GM19240 (cell line): ENCODE measurements around the gene AZU1.
"Not testable (repeated sequence)": the region's sequence is repeated elsewhere in the genome, so short reads cannot be mapped to it uniquely, and the experiment has no call there.

ENCODE experiments used
- DNase-seq: peaks from one replicate; pipeline ENCODE4 v3.0.0; 2011; ENCODE audit warnings: low spot score; ENCODE audit not compliant: insufficient read length

Gene AZU1

GRCh38 chr19:827314-827709 is 325 bp upstream of the AZU1 start:
- no peak for DNase-seq

- no peak for DNase-seq
These were observed 1.6 kb downstream of the AZU1 start for GRCh38 chr19:829129-829758.

- no peak for DNase-seq
These were observed 4.1 kb downstream of the AZU1 start for GRCh38 chr19:831407-832369.

GRCh38 chr19:834216-834615 is 6.6 kb downstream of the AZU1 start:
- DNase-seq: no peak

DNA sequence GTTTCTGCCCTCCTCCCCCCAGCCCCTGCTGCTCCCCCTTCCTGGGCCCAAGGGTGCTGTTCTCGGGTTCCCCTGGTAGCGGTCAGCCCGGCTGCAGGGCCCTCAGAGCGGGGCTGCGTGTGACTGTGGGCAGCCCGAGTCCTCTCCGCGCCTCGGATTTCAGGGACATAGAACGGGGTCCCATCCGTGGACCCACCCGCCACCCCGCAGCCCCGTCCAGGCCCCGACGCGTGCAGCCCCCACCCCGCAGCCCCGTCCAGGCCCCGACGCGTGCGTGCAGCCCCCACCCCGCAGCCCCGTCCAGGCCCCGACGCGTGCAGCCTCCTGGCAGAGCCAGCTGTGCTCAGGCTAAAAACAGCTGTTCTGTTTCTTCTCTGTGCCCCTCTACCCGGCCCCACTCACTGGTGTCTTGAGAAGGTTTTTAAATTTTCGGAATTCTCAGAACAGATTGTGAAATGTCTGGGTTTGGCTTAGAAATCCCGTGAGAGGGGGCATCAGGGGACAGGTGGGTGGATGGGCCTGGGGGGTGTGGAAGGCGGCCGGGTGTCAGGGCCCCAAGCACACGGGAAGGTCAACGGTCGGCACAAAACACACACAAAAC is 7.7 kb downstream of the AZU1 start:
- no peak for DNase-seq

GRCh38 chr19:840519-841206 is 13.0 kb downstream of the AZU1 start, which contains the start of gene PRTN3:
Gene PRTN3 (plus strand): TSS chr19:840999. CDS start chr19:841009, 10 bp downstream.
- DNase-seq: no peak

- not testable (repeated sequence) for DNase-seq
These were observed 15.2 kb downstream of the AZU1 start for GRCh38 chr19:842802-843179.

DNA sequence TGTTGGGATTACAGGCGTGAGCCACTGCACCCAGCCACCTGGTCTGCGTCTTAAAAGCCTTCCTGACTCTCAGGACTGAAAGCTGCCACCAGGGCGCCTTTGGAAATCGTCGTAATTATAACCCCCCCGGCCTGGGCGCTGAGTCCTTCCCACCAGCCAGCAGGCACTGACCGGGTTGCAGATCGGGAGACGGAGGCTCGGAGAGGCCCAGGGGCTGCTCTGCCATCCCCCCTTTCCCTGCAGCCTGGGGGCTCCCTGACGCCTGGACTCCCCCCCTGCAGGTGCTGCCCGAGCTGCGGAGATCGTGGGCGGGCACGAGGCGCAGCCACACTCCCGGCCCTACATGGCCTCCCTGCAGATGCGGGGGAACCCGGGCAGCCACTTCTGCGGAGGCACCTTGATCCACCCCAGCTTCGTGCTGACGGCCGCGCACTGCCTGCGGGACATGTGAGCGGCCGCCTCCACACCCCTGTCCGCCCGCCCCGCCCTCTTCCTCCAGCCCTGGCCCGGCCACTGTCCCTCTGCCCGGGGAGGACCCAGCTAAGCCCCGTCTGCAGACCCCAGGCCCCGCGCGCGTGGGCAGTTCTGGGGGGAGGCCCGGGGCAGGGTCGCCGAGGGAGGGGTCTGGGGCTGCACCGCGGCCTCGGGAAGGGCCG is 15.7 kb downstream of the AZU1 start:
- DNase-seq: no peak

DNA sequence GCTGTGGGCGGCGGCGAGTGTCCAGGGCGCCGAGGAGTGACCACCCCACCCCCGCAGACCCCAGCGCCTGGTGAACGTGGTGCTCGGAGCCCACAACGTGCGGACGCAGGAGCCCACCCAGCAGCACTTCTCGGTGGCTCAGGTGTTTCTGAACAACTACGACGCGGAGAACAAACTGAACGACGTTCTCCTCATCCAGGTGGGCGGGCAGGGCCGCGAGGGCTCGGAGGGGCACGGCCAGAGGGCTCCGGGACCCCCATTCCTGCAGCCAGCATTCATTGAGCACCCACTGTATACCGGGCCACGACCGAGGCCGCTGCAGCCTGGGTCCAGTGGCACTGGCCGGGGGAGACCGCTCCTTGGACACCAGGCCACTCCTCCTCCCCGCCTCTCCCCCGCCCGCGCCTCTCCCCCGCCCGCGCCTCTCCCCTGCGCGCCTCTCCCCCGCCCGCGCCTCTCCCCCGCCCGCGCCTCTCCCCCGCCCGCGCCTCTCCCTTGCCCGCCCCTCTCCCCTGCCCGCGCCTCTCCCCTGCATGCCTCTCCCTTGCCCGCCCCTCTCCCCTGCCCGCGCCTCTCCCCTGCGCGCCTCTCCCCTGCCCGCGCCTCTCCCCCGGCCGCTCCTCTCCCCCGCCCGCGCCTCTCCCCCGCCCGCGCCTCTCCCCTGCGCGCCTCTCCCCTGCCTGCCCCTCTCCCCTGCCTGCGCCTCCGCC is 16.4 kb downstream of the AZU1 start:
- no peak for DNase-seq

GRCh38 chr19:844546-844971 is 16.9 kb downstream of the AZU1 start:
- no peak for DNase-seq

DNA sequence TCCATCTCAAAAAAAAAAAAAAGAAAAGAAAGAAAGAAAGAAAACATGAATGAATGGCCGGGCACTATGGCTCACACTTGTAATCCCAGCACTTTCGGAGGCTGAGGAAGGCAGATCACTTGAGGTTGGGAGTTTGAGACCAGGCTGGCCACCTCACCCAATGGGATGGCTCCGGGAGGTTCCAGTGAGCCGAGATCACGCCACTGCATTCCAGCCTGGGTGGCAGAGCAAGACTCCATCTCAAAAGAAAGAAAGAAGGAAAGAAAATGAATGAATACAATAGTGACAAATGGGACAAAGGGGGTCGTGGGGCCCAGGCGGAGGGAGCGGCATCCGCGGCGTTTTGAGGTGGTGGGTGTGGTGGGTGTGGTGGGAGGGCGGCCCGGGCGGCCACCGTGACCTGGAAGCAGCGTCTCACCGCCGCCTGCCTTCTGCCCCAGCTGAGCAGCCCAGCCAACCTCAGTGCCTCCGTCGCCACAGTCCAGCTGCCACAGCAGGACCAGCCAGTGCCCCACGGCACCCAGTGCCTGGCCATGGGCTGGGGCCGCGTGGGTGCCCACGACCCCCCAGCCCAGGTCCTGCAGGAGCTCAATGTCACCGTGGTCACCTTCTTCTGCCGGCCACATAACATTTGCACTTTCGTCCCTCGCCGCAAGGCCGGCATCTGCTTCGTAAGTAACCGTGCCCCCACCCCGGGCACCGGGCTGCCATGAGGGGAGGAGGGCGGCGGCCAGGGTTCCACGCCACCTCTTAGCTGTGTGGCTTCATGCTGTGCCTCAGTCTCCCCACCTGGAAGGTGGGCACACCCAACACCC is 18.3 kb downstream of the AZU1 start:
- no peak for DNase-seq

- DNase-seq: no peak
These were observed 20.8 kb downstream of the AZU1 start for GRCh38 chr19:848386-848921.

GRCh38 chr19:849195-849594 is 21.6 kb downstream of the AZU1 start:
- DNase-seq: not testable (repeated sequence)

GRCh38 chr19:850221-850978 is 22.8 kb downstream of the AZU1 start:
- no peak for DNase-seq

- DNase-seq: no peak
These were observed 23.3 kb downstream of the AZU1 start for GRCh38 chr19:850979-851335.

DNA sequence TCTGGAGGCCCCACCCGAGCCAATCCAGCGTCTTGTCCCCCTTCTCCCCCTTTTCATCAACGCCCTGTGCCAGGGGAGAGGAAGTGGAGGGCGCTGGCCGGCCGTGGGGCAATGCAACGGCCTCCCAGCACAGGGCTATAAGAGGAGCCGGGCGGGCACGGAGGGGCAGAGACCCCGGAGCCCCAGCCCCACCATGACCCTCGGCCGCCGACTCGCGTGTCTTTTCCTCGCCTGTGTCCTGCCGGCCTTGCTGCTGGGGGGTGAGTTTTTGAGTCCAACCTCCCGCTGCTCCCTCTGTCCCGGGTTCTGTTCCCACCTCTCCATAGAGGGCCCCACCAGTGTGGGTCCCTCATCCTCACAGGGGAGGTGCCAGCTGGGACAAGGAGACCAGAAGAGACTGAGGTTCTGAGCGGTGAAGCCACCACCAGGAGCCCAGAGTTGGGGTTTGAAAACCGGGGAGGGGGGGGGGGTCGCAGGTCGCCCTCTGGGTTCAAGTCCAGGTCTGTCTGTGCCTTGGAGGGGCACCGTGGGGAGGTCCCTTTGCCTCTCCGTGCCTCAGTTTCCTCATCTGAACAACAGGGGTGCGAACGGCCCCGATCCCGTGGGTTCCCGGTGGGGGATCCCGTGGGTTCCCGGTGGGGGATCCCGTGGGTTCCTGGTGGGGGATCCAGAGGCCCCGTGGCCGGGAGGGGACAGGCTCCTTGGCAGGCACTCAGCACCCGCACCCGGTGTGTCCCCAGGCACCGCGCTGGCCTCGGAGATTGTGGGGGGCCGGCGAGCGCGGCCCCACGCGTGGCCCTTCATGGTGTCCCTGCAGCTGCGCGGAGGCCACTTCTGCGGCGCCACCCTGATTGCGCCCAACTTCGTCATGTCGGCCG is 24.7 kb downstream of the AZU1 start, which contains the start of gene ELANE:
Gene ELANE, plus strand, starts transcription at position 168 of the 878 bp plus-strand sequence. Its CDS starts 26 bp downstream, at position 194.
- no peak for DNase-seq

DNA sequence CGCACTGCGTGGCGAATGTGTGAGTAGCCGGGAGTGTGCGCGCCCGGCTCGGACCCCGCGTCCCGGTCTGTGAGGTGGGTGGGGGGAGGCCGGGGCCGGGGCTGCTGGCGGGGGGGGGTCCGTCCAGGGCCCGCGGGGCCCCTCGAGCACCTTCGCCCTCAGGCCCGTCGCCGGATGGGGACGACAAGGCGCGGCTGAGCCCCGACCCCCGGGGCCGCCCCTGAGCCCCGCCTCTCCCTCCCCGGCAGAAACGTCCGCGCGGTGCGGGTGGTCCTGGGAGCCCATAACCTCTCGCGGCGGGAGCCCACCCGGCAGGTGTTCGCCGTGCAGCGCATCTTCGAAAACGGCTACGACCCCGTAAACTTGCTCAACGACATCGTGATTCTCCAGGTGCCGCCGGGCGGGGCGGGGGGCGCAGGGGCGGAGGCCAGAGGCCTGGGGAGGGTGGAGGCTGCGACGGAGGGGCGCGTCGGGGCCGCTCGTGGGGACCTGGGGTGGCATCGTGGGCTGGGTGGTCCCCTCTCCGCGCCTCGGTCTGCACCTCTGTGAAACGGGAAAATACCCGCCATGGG is 25.5 kb downstream of the AZU1 start:
- DNase-seq: no peak
